ENCODE data around the gene DDIT3.

- no peak for TF ChIP-seq EZH2 (IDR thresholded peaks at IDR 0.05; ENCODE audit: low read depth)
- TF ChIP-seq CTCF (conservative IDR thresholded peaks at IDR 0.05): no peak
These were observed 41.3 kb downstream of the DDIT3 start for GRCh38 chr12:57479043-57479375.
